Measurements from ENCODE around the gene SNX7.

GRCh38 chr1:98709906-98710305, 48.4 kb downstream of the SNX7 start:
- TF ChIP-seq, protein P1, sequence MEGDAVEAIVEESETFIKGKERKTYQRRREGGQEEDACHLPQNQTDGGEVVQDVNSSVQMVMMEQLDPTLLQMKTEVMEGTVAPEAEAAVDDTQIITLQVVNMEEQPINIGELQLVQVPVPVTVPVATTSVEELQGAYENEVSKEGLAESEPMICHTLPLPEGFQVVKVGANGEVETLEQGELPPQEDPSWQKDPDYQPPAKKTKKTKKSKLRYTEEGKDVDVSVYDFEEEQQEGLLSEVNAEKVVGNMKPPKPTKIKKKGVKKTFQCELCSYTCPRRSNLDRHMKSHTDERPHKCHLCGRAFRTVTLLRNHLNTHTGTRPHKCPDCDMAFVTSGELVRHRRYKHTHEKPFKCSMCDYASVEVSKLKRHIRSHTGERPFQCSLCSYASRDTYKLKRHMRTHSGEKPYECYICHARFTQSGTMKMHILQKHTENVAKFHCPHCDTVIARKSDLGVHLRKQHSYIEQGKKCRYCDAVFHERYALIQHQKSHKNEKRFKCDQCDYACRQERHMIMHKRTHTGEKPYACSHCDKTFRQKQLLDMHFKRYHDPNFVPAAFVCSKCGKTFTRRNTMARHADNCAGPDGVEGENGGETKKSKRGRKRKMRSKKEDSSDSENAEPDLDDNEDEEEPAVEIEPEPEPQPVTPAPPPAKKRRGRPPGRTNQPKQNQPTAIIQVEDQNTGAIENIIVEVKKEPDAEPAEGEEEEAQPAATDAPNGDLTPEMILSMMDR (IDR thresholded peaks at IDR 0.05), result no peak
- no peak for TF ChIP-seq POLR2A (IDR thresholded peaks at IDR 0.05)
